Nephron progenitor cell (in vitro differentiated cells): Measurements from ENCODE around the gene SNAP25.

Source experiments
- DNase-seq: peaks from one replicate; pipeline ENCODE4 v3.0.0; 2021
- H3K27ac Mint-ChIP-seq: 2 replicates; pipeline ENCODE4 v1.8.0; 2021; ENCODE audit warnings: mild to moderate bottlenecking, moderate library complexity, mixed read lengths
- H3K27me3 Mint-ChIP-seq: 2 replicates; pipeline ENCODE4 v1.8.0; 2021; ENCODE audit warnings: mild to moderate bottlenecking, low read depth, mixed read lengths; ENCODE audit not compliant: poor library complexity
- H3K36me3 Mint-ChIP-seq: 2 replicates; pipeline ENCODE4 v1.8.0; 2021; ENCODE audit warnings: low read depth, mixed read lengths
- H3K4me1 Mint-ChIP-seq: 2 replicates; pipeline ENCODE4 v1.8.0; 2021; ENCODE audit warnings: mixed read lengths
- H3K4me3 Mint-ChIP-seq: 2 replicates; pipeline ENCODE4 v1.8.0; 2021; ENCODE audit warnings: mild to moderate bottlenecking, moderate library complexity, mixed read lengths
- H3K9me3 Mint-ChIP-seq: 2 replicates; pipeline ENCODE4 v1.8.0; 2021; ENCODE audit warnings: mild to moderate bottlenecking, moderate library complexity, mixed read lengths
- CTCF ChIP-seq: fragments of 200-600 bp; sonication (generic); IDR thresholded peaks from 2 replicates; pipeline ENCODE4 v1.5.0; 2021; ENCODE audit warnings: antibody characterized with exemption

SNAP25 gene

GRCh38 chr20:10219452-10219791, 792 bp downstream of the SNAP25 start:
- peak overlapping the region; percentile 98 for H3K27ac Mint-ChIP-seq
- H3K4me3 Mint-ChIP-seq = peak overlapping the region; percentile 96
- DNase-seq = peak; percentile 99
- H3K36me3 Mint-ChIP-seq = no peaks in the 10 kb centered on the region
- peaks cover 34% of the 10 kb centered on the region for H3K4me1 Mint-ChIP-seq
- peaks cover 7% of the 10 kb centered on the region for H3K27me3 Mint-ChIP-seq
- no peaks in the 10 kb centered on the region for H3K9me3 Mint-ChIP-seq
- no peak for TF ChIP-seq CTCF

- no peaks in the 10 kb centered on the region for H3K36me3 Mint-ChIP-seq
- peak overlapping the region; percentile 46 for H3K4me3 Mint-ChIP-seq
- no peak overlapping the region for H3K27ac Mint-ChIP-seq
- peaks cover 34% of the 10 kb centered on the region for H3K4me1 Mint-ChIP-seq
- no peak for TF ChIP-seq CTCF
- H3K9me3 Mint-ChIP-seq = no peaks in the 10 kb centered on the region
- no peak for DNase-seq
- peaks cover 7% of the 10 kb centered on the region for H3K27me3 Mint-ChIP-seq
Observed at GRCh38 chr20:10219993-10220750, 1.5 kb downstream of the SNAP25 start.

GRCh38 chr20:10221021-10221420, 2.4 kb downstream of the SNAP25 start:
- Mint-ChIP-seq H3K4me3 (no peak overlapping the region), H3K27me3 (peaks cover 7% of the 10 kb centered on the region), H3K36me3 (no peaks in the 10 kb centered on the region), H3K27ac (no peak overlapping the region), H3K4me1 (peaks cover 34% of the 10 kb centered on the region), H3K9me3 (no peaks in the 10 kb centered on the region)
- no peak for DNase-seq
- no peak for TF ChIP-seq CTCF

- Mint-ChIP-seq H3K36me3 (no peaks in the 10 kb centered on the region), H3K27ac (no peak overlapping the region)
- peak; percentile 10 for DNase-seq
Observed at GRCh38 chr20:10225439-10226060, 6.9 kb downstream of the SNAP25 start.

GRCh38 chr20:10228330-10228729, 9.7 kb downstream of the SNAP25 start:
- Mint-ChIP-seq H3K27ac (no peak overlapping the region), H3K4me1 (peaks cover 3% of the 10 kb centered on the region), H3K4me3 (no peak overlapping the region), H3K27me3 (no peaks in the 10 kb centered on the region), H3K36me3 (peaks cover 5% of the 10 kb centered on the region), H3K9me3 (no peaks in the 10 kb centered on the region)
- DNase-seq = no peak
- no peak for TF ChIP-seq CTCF

More at GRCh38 chr20:10225439-10226060, 6.9 kb downstream of the SNAP25 start:
- Mint-ChIP-seq H3K9me3 (no peaks in the 10 kb centered on the region), H3K4me1 (peaks cover 7% of the 10 kb centered on the region), H3K4me3 (no peak overlapping the region), H3K27me3 (no peaks in the 10 kb centered on the region)
- TF ChIP-seq CTCF = peak; percentile 39

- no peak for DNase-seq
- Mint-ChIP-seq H3K9me3 (no peaks in the 10 kb centered on the region), H3K4me3 (no peak overlapping the region), H3K27ac (no peak overlapping the region), H3K4me1 (no peaks in the 10 kb centered on the region), H3K27me3 (peaks cover 3% of the 10 kb centered on the region), H3K36me3 (peaks cover 5% of the 10 kb centered on the region)
- no peak for TF ChIP-seq CTCF
Observed at GRCh38 chr20:10231290-10231689, 12.7 kb downstream of the SNAP25 start.
